ENCODE results near the gene ABCB8. TPM values are rescaled to one million over a fixed set of nuclear protein-coding genes. Genes with fewer than 3 reads are reported as not detected.
A peak's percentile ranks its signal among the peaks of the same experiment; 100 is the strongest.

The ABCB8 gene
- total RNA-seq, 6 donors from 2014 or later, result 38.3 to 58.7 (median 42.5) TPM

DNA sequence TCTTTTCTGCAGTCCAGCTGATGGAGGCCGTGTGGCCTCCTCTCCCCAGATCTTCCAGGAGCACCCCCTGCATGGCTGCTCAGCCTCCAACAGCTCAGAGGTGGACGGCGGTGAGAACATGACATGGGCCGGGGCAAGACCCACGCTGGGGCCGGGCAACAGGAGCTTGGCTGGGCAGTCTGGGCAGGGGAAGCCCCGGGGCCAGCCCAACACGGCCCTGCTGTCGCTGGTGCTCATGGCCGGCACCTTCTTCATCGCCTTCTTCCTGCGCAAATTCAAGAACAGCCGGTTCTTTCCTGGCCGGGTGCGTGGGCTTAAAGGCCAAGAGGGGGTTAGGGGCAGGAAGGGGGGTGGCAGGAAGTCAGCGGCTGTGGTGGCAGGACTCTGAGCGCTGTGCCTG lies 45.7 kb downstream of the ABCB8 start:
- WGBS, 2 donors, result 81 to 88% methylated on average over 10 to 17 of the region's 17 CpGs
- ATAC-seq (ENCODE audit: low FRiP score in 2 of 2), result no peak
- H3K36me3 ChIP-seq, result peaks cover 21 to 86% (median 76%) of the 10 kb centered on the region in 4 donors

DNA sequence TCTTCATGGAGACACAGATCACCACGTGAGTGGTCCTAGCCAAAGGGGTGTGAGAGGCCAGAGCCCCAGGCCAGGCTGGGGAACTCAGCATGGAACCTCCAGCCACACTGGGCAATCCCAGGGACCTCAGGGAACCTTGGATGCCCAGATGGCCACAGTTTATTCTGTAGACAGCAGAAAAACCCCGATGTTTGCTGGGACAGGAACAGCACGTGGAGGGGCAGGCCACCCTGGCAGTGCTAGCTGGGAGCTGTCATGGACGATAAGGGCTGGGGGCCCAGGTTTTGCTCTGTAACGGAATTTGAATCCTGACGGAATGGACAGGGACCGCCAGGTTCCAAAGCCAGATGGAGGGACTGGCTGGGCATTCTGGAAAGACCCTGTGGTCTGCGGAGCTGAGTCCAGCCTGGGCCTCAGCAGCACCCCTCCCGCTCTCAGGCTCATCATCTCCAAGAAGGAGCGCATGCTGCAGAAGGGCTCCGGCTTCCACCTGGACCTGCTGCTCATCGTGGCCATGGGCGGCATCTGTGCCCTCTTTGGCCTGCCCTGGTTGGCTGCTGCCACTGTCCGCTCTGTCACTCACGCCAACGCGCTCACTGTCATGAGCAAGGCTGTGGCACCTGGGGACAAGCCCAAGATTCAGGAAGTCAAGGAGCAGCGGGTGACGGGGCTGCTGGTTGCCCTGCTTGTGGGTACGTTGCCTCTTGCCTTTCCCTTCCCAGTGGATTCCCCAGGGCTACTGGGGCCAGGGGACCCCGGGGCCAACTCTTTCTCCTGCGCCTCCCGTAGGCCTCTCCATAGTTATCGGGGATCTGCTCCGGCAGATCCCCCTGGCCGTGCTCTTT lies 46.8 kb downstream of the ABCB8 start:
- Histone ChIP-seq H3K36me3 (peaks cover 18 to 76% (median 65%) of the 10 kb centered on the region in 4 donors), H3K27me3 (no peaks in the 10 kb centered on the region), H3K27ac (no peak overlapping the region), H3K4me1 (peaks cover 9 to 20% (median 16%) of the 10 kb centered on the region in 4 donors), H3K9me3 (no peaks in the 10 kb centered on the region), H3K4me3 (no peak overlapping the region)
- DNase-seq (peak in 1 of 2 donors; percentile 60), ATAC-seq (ENCODE audit: low FRiP score in 2 of 2) (no peak)
- 96 to 97% methylated on average over 14 to 26 of the region's 26 CpGs for WGBS, 2 donors
- TF ChIP-seq POLR2A (IDR thresholded peaks at IDR 0.05), result no peak
- TF ChIP-seq, protein P1, sequence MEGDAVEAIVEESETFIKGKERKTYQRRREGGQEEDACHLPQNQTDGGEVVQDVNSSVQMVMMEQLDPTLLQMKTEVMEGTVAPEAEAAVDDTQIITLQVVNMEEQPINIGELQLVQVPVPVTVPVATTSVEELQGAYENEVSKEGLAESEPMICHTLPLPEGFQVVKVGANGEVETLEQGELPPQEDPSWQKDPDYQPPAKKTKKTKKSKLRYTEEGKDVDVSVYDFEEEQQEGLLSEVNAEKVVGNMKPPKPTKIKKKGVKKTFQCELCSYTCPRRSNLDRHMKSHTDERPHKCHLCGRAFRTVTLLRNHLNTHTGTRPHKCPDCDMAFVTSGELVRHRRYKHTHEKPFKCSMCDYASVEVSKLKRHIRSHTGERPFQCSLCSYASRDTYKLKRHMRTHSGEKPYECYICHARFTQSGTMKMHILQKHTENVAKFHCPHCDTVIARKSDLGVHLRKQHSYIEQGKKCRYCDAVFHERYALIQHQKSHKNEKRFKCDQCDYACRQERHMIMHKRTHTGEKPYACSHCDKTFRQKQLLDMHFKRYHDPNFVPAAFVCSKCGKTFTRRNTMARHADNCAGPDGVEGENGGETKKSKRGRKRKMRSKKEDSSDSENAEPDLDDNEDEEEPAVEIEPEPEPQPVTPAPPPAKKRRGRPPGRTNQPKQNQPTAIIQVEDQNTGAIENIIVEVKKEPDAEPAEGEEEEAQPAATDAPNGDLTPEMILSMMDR (IDR thresholded peaks at IDR 0.05), result no peak
- TF ChIP-seq POLR2AphosphoS5 (IDR thresholded peaks at IDR 0.05), result no peak
- TF ChIP-seq EP300 (IDR thresholded peaks at IDR 0.05), result no peak

More for the DNA sequence above, 45.7 kb downstream of the ABCB8 start:
- no peak overlapping the region for H3K4me3 ChIP-seq
- peak in 1 of 2 donors; percentile 64 for DNase-seq
- no peaks in the 10 kb centered on the region for H3K9me3 ChIP-seq
- H3K27ac ChIP-seq, result no peak overlapping the region
- H3K27me3 ChIP-seq, result no peaks in the 10 kb centered on the region
- H3K4me1 ChIP-seq, result peaks cover 0 to 10% (median 5%) of the 10 kb centered on the region in 4 donors
- TF ChIP-seq, protein P1 (IDR thresholded peaks at IDR 0.05), result no peak
- TF ChIP-seq POLR2AphosphoS5 (IDR thresholded peaks at IDR 0.05) (no peak), POLR2A (IDR thresholded peaks at IDR 0.05) (no peak), EP300 (IDR thresholded peaks at IDR 0.05) (no peak)

DNA sequence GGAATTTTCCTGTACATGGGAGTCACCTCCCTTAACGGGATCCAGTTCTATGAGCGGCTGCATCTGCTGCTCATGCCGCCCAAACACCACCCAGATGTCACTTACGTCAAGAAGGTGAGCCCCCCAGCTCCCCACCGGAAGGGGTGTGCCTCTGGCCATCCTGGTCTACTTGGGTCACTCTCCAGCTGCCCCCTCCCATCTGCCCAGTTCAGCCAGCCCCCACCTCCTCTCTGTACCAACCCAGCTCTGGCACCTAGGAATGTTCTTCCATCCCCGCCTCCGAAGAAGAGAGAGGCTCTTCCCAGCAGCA lies 47.4 kb downstream of the ABCB8 start:
- no peak overlapping the region for H3K27ac ChIP-seq
- no peak overlapping the region for H3K4me3 ChIP-seq
- TF ChIP-seq POLR2AphosphoS5 (IDR thresholded peaks at IDR 0.05) (no peak), POLR2A (IDR thresholded peaks at IDR 0.05) (no peak), EP300 (IDR thresholded peaks at IDR 0.05) (no peak)
- TF ChIP-seq, protein P1 (IDR thresholded peaks at IDR 0.05), result no peak
- H3K4me1 ChIP-seq, result peaks cover 9 to 23% (median 17%) of the 10 kb centered on the region in 4 donors
- DNase-seq (no peak), ATAC-seq (ENCODE audit: low FRiP score in 2 of 2) (no peak)
- no peaks in the 10 kb centered on the region for H3K9me3 ChIP-seq
- H3K27me3 ChIP-seq, result no peaks in the 10 kb centered on the region
- 84 to 90% methylated on average over 6 to 7 of the region's 7 CpGs for WGBS, 2 donors
- H3K36me3 ChIP-seq, result peaks cover 12 to 70% (median 60%) of the 10 kb centered on the region in 4 donors

DNA sequence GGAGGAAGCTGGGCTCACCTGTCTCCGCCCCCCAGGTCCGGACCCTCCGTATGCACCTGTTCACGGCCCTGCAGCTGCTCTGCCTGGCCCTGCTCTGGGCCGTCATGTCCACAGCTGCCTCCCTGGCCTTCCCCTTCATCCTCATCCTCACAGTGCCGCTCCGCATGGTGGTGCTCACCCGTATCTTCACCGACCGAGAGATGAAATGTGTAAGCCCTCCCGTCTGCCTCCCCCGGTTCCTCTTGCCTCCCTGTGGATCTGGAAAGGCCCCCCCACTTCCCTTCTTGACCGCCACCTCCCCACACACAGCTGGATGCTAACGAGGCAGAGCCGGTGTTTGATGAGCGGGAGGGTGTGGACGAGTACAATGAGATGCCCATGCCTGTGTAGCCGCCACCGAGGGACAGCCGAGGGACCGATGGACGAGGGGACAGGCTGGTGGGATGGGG lies 47.8 kb downstream of the ABCB8 start:
- H3K36me3 ChIP-seq, result peaks cover 11 to 67% (median 56%) of the 10 kb centered on the region in 4 donors
- no peak for TF ChIP-seq POLR2A (IDR thresholded peaks at IDR 0.05)
- H3K9me3 ChIP-seq, result no peaks in the 10 kb centered on the region
- peaks cover 10 to 26% (median 19%) of the 10 kb centered on the region in 4 donors for H3K4me1 ChIP-seq
- no peak overlapping the region for H3K27ac ChIP-seq
- DNase-seq, result peak in 1 of 2 donors; percentile 63
- H3K27me3 ChIP-seq, result no peaks in the 10 kb centered on the region
- 91% methylated on average over 20 to 22 of the region's 22 CpGs for WGBS, 2 donors
- no peak overlapping the region for H3K4me3 ChIP-seq
- no peak for ATAC-seq (ENCODE audit: low FRiP score in 2 of 2)

DNA sequence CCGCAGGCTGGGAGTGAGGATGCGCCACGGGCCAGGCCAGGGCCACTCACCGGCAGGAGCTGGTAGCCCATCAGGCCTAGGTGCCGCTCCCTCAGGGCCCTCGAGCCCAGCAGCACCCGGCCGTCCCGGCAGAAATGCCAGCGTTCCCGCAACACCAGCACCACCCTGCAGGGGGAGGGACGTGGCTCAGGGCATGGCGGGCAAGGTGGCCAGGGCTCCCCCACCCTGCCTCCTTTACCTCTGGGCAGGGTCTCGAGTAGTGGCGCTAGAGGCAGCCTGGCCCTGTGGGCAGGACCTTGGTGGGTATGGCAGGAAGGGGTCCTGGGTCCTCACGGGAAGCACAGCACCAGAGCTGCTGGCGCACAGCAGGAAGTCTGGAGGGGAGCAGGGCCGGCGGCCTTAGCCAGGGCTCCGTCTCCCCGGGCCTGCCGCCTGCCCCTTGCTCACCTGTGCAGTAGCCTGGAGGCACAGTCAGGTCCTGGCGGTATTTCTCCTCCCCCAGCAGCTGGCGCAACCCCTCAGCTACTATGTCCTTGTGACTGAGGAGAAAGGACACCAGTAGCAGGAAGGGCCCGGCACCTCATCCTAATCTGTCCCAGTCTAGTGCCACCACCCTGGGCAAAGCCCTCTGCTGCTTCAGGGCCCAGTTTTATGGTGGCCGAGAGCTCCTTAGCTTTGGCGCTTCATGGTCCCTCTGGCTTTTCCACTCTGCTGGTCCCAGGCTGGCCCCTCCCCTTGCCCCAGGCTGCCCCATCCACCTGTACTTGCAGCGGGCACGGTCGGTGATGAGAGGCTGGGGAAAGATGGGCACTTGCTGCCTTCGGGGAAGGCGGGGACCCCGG lies 48.8 kb downstream of the ABCB8 start:
- H3K4me1 ChIP-seq, result peaks cover 21 to 36% (median 30%) of the 10 kb centered on the region in 4 donors
- no peak overlapping the region for H3K4me3 ChIP-seq
- H3K36me3 ChIP-seq, result peaks cover 11 to 61% (median 45%) of the 10 kb centered on the region in 4 donors
- ATAC-seq (ENCODE audit: low FRiP score in 2 of 2) (no peak), DNase-seq (peak in 1 of 2 donors; percentile 84)
- TF ChIP-seq, protein P1 (IDR thresholded peaks at IDR 0.05), result peak in 3 of 6 experiments; percentile 11 to 45 (median 28)
- no peak for TF ChIP-seq POLR2AphosphoS5 (IDR thresholded peaks at IDR 0.05)
- no peak overlapping the region for H3K27ac ChIP-seq
- WGBS, 2 donors, result 82 to 91% methylated on average over 8 to 32 of the region's 33 CpGs
- no peaks in the 10 kb centered on the region for H3K27me3 ChIP-seq
- H3K9me3 ChIP-seq, result no peaks in the 10 kb centered on the region

Data from upper lobe of left lung (tissue), 6 donors.